PC-3 (cell line): ENCODE data around the gene USP22. TPM values are rescaled to one million over a fixed set of nuclear protein-coding genes. Genes with fewer than 3 reads are reported as not detected.

ENCODE experiments used
- ATAC-seq: fragments of 200-7000 bp; cut with Tn5 transposase; 2 replicates; pipeline ENCODE4 v1.9.1; 2020; ENCODE audit warnings: mild to moderate bottlenecking, moderate library complexity
- BruUV-seq: library from RNA; stranded (reverse); fragments of 400-500 nt; replicated peaks from 2 replicates; lab custom pipeline; 2021; lab: Mats Ljungman, UMichigan
- CTCF ChIA-PET: fragments of 300-600 bp; sonication (Branson Sonifier 250); formaldehyde crosslinking; loops from one replicate; lab custom pipeline; 2022; ENCODE audit warnings: antibody characterized with exemption; lab: Charles Lee
- POLR2A ChIA-PET: fragments of 300-600 bp; sonication (Branson Sonifier 250); formaldehyde crosslinking; loops from one replicate; lab custom pipeline; 2022; ENCODE audit warnings: antibody characterized with exemption; ENCODE audit not compliant: unreplicated experiment; lab: Charles Lee
- DNase-seq: peaks from one replicate; pipeline ENCODE4 v3.0.0-alpha.2; 2015
- H2AFZ ChIP-seq: fragments of 300-600 bp; sonication (generic); 2 replicates; pipeline ENCODE4 v1.6.0; 2016; ENCODE audit warnings: antibody characterized with exemption, low read length
- H3F3A ChIP-seq: fragments of 300-600 bp; sonication (generic); one replicate; pipeline ENCODE4 v1.6.0; 2017; ENCODE audit warnings: antibody characterized with exemption, low read length, control low read depth, mild to moderate bottlenecking; ENCODE audit not compliant: unreplicated experiment
- H3K27ac ChIP-seq: fragments of 300-600 bp; sonication (generic); 2 replicates; pipeline ENCODE4 v1.5.1; 2016; ENCODE audit warnings: mild to moderate bottlenecking, low read length
- H3K27me3 ChIP-seq: fragments of 300-600 bp; sonication (generic); 2 replicates; pipeline ENCODE4 v1.6.1; 2016; ENCODE audit warnings: low read length, mixed read lengths
- H3K36me3 ChIP-seq: fragments of 300-600 bp; sonication (generic); 2 replicates; pipeline ENCODE4 v1.6.1; 2016; ENCODE audit warnings: low read depth, mixed run types, low read length, mixed read lengths
- H3K4me1 ChIP-seq: fragments of 300-600 bp; sonication (generic); 2 replicates; pipeline ENCODE4 v1.5.1; 2016; ENCODE audit warnings: low read length; ENCODE audit not compliant: insufficient read depth
- H3K4me2 ChIP-seq: fragments of 300-600 bp; sonication (generic); 2 replicates; pipeline ENCODE4 v1.6.0; 2016; ENCODE audit warnings: low read length
- H3K4me3 ChIP-seq: fragments of 300-600 bp; sonication (generic); 2 replicates; pipeline ENCODE4 v1.5.1; 2016; ENCODE audit warnings: mild to moderate bottlenecking, low read length, mixed read lengths
- H3K79me2 ChIP-seq: fragments of 300-600 bp; sonication (generic); 2 replicates; pipeline ENCODE4 v1.6.1; 2017; ENCODE audit warnings: low read length, mixed read lengths
- H3K9ac ChIP-seq: fragments of 300-600 bp; sonication (generic); 2 replicates; pipeline ENCODE4 v1.6.0; 2016; ENCODE audit warnings: mild to moderate bottlenecking, low read length
- H3K9me2 ChIP-seq: fragments of 300-600 bp; sonication (generic); replicated peaks from 2 replicates; pipeline ENCODE4 v1.6.1; 2016; ENCODE audit warnings: mixed run types, low read length, mixed read lengths
- H3K9me3 ChIP-seq: fragments of 300-600 bp; sonication (generic); 2 replicates; pipeline ENCODE4 v1.6.1; 2016; ENCODE audit warnings: low read length, mixed read lengths
- H4K20me1 ChIP-seq: fragments of 300-600 bp; sonication (generic); 2 replicates; pipeline ENCODE4 v1.6.1; 2016; ENCODE audit warnings: low read length, mixed read lengths
- EZH2 ChIP-seq: fragments of 300-600 bp; sonication (generic); IDR thresholded peaks from one replicate; pipeline ENCODE4 v1.6.1; 2017; ENCODE audit warnings: antibody characterized with exemption, mild to moderate bottlenecking, low read length; ENCODE audit not compliant: unreplicated experiment
- EZH2phosphoT487 ChIP-seq: fragments of 300-600 bp; sonication (generic); IDR thresholded peaks from 2 replicates; pipeline ENCODE4 v1.6.1; 2018; ENCODE audit warnings: mild to moderate bottlenecking, antibody characterized with exemption, low read length, borderline replicate concordance
- intact Hi-C: fragments of 100-400 bp; cut with micrococcal nuclease; formaldehyde crosslinking; loops from 2 replicates; pipeline ENCODE4 v1.9.0; 2023
- total RNA-seq: library from RNA; depleted of rRNA; stranded (reverse); fragments of >200 nt; gene quantifications from 2 replicates; pipeline ENCODE4 v1.2.3, GENCODE V29; 2014
- TF ChIP-seq, protein P1 (sequence below): fragments of 300-600 bp; sonication (generic); conservative IDR thresholded peaks from 2 replicates; pipeline ENCODE4 v1.5.1; 2017; ENCODE audit warnings: antibody characterized with exemption, low read depth, mild to moderate bottlenecking, low read length

Gene USP22
- total RNA-seq, 1 experiment from 2014 or later: 188 TPM

DNA sequence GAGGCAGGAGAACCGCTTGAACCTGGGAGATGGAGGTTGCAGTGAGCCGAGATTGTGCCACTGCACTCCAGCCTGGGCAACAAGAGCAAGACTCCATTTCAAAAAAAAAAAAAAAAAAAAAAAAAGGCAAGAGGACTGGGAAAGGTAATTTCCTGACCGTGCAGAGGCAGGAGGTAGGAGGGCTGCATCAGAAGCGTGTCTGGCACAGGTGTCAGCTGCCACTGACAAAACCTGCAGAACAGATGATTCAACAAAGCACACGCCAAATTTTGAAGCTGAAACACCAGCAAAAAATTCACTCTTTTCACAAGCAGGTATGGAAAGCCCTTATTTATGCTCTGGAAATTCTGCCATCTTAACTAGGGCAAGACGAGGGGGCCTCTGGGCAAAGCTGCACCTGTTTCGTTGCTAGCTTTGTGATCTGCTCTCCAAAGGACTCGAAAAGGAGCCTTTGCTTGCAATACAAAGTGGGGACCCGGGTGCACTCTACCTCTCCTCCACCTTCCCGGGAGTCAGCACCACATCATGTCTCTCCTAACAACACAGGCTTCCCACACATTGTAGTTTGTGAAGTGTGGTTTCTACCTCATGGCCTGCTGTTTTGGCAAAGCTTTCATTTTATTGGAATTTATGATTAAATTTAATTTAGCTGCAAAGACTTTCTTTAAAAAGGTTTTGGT is 33.7 kb downstream of the USP22 start:
- ATAC-seq (no peak), DNase-seq (no peak)
- Histone ChIP-seq H3K4me2 (no peak overlapping the region), H3K27ac (no peak overlapping the region), H3K4me1 (no peaks in the 10 kb centered on the region), H3K36me3 (peaks cover 92% of the 10 kb centered on the region), H3K4me3 (no peak overlapping the region), H3F3A (no peaks in the 10 kb centered on the region), H3K9ac (no peak overlapping the region), H3K9me3 (no peaks in the 10 kb centered on the region), H2AFZ (no peak overlapping the region), H4K20me1 (peaks cover 43% of the 10 kb centered on the region), H3K9me2 (no peaks in the 10 kb centered on the region), H3K27me3 (no peaks in the 10 kb centered on the region), H3K79me2 (peaks cover 30% of the 10 kb centered on the region)
- CTCF ChIA-PET: no interaction called here
- POLR2A ChIA-PET: no interaction called here
- no TSS peak for BruUV-seq
- no peak for TF ChIP-seq EZH2
- TF ChIP-seq, protein P1, sequence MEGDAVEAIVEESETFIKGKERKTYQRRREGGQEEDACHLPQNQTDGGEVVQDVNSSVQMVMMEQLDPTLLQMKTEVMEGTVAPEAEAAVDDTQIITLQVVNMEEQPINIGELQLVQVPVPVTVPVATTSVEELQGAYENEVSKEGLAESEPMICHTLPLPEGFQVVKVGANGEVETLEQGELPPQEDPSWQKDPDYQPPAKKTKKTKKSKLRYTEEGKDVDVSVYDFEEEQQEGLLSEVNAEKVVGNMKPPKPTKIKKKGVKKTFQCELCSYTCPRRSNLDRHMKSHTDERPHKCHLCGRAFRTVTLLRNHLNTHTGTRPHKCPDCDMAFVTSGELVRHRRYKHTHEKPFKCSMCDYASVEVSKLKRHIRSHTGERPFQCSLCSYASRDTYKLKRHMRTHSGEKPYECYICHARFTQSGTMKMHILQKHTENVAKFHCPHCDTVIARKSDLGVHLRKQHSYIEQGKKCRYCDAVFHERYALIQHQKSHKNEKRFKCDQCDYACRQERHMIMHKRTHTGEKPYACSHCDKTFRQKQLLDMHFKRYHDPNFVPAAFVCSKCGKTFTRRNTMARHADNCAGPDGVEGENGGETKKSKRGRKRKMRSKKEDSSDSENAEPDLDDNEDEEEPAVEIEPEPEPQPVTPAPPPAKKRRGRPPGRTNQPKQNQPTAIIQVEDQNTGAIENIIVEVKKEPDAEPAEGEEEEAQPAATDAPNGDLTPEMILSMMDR: no peak
- TF ChIP-seq EZH2phosphoT487: no peak
- intact Hi-C loops: no loop called here

DNA sequence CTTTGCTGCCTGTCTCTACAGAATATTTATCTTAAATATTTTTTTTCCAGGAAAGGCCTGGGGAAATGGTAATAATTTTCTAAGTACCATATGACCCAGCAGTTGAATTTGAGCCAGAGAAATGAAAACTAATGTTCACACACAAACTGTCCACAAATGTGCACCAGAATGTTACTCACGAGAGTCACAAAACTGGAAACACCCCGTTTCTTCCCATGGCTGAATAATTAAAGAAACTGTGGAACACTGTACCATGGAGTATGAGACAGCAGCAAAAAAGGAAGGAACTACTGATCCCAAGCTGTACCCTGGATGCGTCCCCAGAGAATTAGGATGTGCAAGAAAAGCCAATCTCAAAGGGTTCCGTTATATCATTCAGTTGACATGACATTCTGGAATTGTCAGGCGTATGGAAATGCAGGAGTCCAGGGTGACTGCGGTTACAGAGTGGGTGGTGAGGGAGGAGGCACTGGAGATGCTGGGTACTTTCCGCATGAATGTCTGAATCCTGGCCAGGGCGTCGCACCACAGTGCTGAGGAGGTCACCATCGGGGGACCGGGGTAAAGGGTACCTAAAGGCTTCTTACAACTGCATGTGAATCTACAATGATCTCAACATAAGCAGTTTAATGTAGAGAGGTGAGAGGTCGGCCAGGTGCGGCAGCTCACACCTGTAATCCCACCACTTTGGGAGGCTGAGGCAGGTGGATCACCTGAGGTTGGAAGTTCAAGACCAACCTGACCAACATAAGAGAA is 34.5 kb downstream of the USP22 start:
- Histone ChIP-seq H2AFZ (no peak overlapping the region), H4K20me1 (peaks cover 38% of the 10 kb centered on the region), H3K79me2 (peaks cover 26% of the 10 kb centered on the region), H3K4me2 (no peak overlapping the region), H3K9me2 (no peaks in the 10 kb centered on the region), H3K27ac (no peak overlapping the region), H3K4me3 (no peak overlapping the region), H3K9ac (no peak overlapping the region), H3K4me1 (0 out of 2 replicates have a peak, but pooled peaks cover 1% of the 10 kb centered on the region), H3K36me3 (peaks cover 92% of the 10 kb centered on the region), H3K27me3 (no peaks in the 10 kb centered on the region), H3K9me3 (no peaks in the 10 kb centered on the region), H3F3A (no peaks in the 10 kb centered on the region)
- ATAC-seq (no peak), DNase-seq (no peak)
- BruUV-seq: no TSS peak
- no peak for TF ChIP-seq EZH2
- TF ChIP-seq, protein P1: no peak
- TF ChIP-seq EZH2phosphoT487: no peak
- POLR2A ChIA-PET: no interaction called here
- intact Hi-C loops: no loop called here
- CTCF ChIA-PET: no interaction called here

DNA sequence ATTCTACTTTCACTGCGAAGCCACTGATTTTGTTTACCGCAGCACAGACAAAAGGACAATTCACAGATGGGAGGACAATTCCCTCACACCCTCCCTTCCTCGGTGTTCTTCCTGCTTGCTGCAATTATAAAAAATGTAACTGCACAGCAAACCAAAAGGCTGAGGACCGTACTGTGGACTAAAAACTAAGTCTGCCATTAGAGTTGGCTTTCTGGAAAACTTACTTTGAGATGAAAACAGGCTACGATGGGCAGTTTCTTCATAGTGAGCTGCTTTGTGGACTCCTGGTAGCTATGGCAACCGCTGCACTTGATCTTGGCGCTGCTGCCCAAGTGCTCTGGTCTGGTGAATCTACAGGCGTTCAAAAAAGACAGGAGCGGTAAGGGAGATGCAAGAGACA is 35.2 kb downstream of the USP22 start:
- H4K20me1 ChIP-seq: peaks cover 31% of the 10 kb centered on the region

More for the DNA sequence above, 35.2 kb downstream of the USP22 start:
- peaks cover 91% of the 10 kb centered on the region for H3K36me3 ChIP-seq
- no peak overlapping the region for H3K4me2 ChIP-seq
- no peak overlapping the region for H2AFZ ChIP-seq
- CTCF ChIA-PET: no interaction called here
- H3F3A ChIP-seq: no peaks in the 10 kb centered on the region
- H3K4me3 ChIP-seq: no peak overlapping the region
- no peak overlapping the region for H3K27ac ChIP-seq
- 0 out of 2 replicates have a peak, but pooled peaks cover 3% of the 10 kb centered on the region for H3K4me1 ChIP-seq
- H3K9me3 ChIP-seq: no peaks in the 10 kb centered on the region
- no peak overlapping the region for H3K9ac ChIP-seq
- intact Hi-C loops: no loop called here
- H3K79me2 ChIP-seq: peaks cover 22% of the 10 kb centered on the region; the same call in 1 of the 2 replicates
- no peaks in the 10 kb centered on the region for H3K27me3 ChIP-seq
- DNase-seq (no peak), ATAC-seq (no peak)
- H3K9me2 ChIP-seq: no peaks in the 10 kb centered on the region
- no TSS peak for BruUV-seq
- POLR2A ChIA-PET: no interaction called here
- TF ChIP-seq EZH2phosphoT487 (no peak), EZH2 (no peak)
- TF ChIP-seq, protein P1: no peak
